GM18873 (cell line): ENCODE results near the gene GET3.
"Not testable (repeated sequence)": the region's sequence is repeated elsewhere in the genome, so short reads cannot be mapped to it uniquely, and the experiment has no call there.

Source experiments
- ATAC-seq: cut with Tn5 transposase; IDR thresholded peaks from one replicate; pipeline ENCODE4 v1.9.1; 2021; ENCODE audit warnings: mild to moderate bottlenecking, moderate library complexity, moderate number of reproducible peaks; ENCODE audit not compliant: unreplicated experiment, low FRiP score

The GET3 gene

GRCh38 chr19:12736995-12737834, at the start of gene GET3:
TSS of gene GET3 (plus strand) at chr19:12737497. CDS start at chr19:12737506, 9 bp downstream.
- ATAC-seq, result peak; percentile 65

GRCh38 chr19:12689012-12689411, 48.3 kb upstream of the GET3 start:
- ATAC-seq, result no peak

- no peak for ATAC-seq
These were observed 47.6 kb upstream of the GET3 start for GRCh38 chr19:12689581-12690216.

- ATAC-seq, result no peak
These were observed 44.3 kb upstream of the GET3 start for GRCh38 chr19:12692960-12693359.

GRCh38 chr19:12694641-12695040, 42.7 kb upstream of the GET3 start:
- no peak for ATAC-seq

- no peak for ATAC-seq
These were observed 42.2 kb upstream of the GET3 start for GRCh38 chr19:12695096-12695495.

GRCh38 chr19:12695514-12695913, 41.8 kb upstream of the GET3 start:
- no peak for ATAC-seq

- no peak for ATAC-seq
These were observed 41.3 kb upstream of the GET3 start for GRCh38 chr19:12695997-12696365.

- peak; percentile 72 for ATAC-seq
These were observed 40.6 kb upstream of the GET3 start, which contains the start of gene FBXW9 for GRCh38 chr19:12696366-12697335. TSS of gene FBXW9 (minus strand) at chr19:12696631. CDS start at chr19:12696581, 50 bp downstream.

GRCh38 chr19:12697425-12697824, 39.9 kb upstream of the GET3 start:
- not testable (repeated sequence) for ATAC-seq

- no peak for ATAC-seq
These were observed 39.2 kb upstream of the GET3 start for GRCh38 chr19:12698138-12698537.

- no peak for ATAC-seq
These were observed 35.6 kb upstream of the GET3 start for GRCh38 chr19:12701596-12702282.

GRCh38 chr19:12703046-12703445, 34.3 kb upstream of the GET3 start:
- no peak for ATAC-seq

GRCh38 chr19:12705169-12705568, 32.1 kb upstream of the GET3 start:
- no peak for ATAC-seq

GRCh38 chr19:12705654-12706331, 31.5 kb upstream of the GET3 start:
- no peak for ATAC-seq

- ATAC-seq, result no peak
These were observed 31.0 kb upstream of the GET3 start for GRCh38 chr19:12706332-12706718.

- ATAC-seq, result no peak
These were observed 28.7 kb upstream of the GET3 start for GRCh38 chr19:12708641-12709040.

GRCh38 chr19:12711187-12711586, 26.1 kb upstream of the GET3 start:
- ATAC-seq, result no peak

GRCh38 chr19:12712077-12712476, 25.2 kb upstream of the GET3 start:
- not testable (repeated sequence) for ATAC-seq

- not testable (repeated sequence) for ATAC-seq
These were observed 24.0 kb upstream of the GET3 start for GRCh38 chr19:12713304-12713703.
